CD4-positive, alpha-beta T cell treated with Interleukin-15 for 1 hour (primary cell): ENCODE measurements around the gene BZW2.

ENCODE experiments used
- DNase-seq: peaks from one replicate; pipeline ENCODE4 v3.0.0-alpha.2; 2020

BZW2 gene

GRCh38 chr7:16754856-16755317 is 108.9 kb downstream of the BZW2 start:
- DNase-seq = no peak

DNA sequence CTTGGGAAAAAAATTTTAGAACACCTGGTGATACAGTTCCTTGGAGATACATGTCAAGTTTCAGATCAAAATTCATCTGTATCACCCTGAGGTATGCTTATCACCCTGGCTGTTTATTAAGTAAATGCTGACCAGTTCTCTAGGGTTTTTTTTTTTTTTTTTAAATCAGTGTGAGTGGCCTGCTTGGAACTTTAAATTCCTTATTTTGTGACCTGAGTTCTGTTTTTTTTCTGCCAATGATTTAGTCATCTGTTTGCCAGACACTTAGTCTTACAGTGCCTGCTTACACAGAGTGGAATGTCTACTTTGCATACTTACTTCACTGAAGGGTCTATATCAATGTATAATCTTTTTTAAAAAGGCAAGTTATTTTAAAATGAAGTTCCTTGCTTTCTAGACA is 109.4 kb downstream of the BZW2 start:
- no peak for DNase-seq
